Measurements from ENCODE around the gene NAALADL1.

Gene NAALADL1

DNA sequence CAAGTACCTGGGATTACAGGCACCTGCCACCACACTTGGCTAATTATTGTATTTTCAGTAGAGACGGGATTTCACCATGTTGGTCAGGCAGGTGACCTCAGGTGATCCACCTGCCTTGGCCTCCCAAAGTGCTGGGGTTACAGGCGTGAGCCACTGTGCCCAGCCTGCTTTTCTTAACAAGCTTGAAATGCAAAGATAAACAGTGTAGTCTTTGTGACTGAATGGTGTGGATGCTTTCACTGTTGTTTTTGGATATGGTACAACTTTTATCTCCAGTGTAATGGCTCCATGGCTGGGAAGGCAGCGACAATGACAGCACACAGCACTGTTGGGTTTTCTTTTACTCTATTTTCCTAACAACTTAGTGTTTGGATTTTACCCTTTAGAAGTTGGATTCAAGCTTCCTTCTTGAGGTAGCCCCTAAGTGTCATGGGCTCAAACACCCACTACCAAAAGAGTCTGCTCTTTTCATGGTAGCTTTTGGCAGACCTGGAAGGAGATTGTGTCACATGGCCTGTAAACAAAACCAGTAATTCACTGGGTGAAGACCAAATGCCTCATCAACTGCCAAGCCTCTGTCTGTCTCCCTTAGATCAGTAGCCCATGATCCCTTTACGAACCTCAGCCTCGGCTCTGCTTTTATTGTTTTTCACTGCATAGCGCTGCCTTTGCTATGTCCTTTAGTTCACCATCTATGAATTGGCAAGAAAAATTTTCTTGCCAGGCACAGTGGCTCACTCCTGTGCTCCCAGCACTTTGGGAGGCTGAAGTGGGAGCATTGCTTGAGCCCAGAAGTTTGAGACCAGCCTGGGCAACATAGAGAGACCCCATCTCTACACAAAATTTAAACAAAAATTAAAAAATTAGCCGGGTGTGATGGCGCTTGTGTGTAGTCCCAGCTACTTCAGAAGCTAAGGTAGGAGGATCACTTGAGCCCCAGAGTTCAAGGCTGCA is 44.1 kb upstream of the NAALADL1 start:
- DNase-seq (ENCODE audit: extremely low read depth, low read depth), result no peak
- TF ChIP-seq, protein P1, sequence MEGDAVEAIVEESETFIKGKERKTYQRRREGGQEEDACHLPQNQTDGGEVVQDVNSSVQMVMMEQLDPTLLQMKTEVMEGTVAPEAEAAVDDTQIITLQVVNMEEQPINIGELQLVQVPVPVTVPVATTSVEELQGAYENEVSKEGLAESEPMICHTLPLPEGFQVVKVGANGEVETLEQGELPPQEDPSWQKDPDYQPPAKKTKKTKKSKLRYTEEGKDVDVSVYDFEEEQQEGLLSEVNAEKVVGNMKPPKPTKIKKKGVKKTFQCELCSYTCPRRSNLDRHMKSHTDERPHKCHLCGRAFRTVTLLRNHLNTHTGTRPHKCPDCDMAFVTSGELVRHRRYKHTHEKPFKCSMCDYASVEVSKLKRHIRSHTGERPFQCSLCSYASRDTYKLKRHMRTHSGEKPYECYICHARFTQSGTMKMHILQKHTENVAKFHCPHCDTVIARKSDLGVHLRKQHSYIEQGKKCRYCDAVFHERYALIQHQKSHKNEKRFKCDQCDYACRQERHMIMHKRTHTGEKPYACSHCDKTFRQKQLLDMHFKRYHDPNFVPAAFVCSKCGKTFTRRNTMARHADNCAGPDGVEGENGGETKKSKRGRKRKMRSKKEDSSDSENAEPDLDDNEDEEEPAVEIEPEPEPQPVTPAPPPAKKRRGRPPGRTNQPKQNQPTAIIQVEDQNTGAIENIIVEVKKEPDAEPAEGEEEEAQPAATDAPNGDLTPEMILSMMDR (IDR thresholded peaks at IDR 0.05; ENCODE audit: low read depth, low read length, missing control alignments), result no peak
- H3K4me3 ChIP-seq (replicated peaks; ENCODE audit: low read depth, low read length), result no peak overlapping the region

DNA sequence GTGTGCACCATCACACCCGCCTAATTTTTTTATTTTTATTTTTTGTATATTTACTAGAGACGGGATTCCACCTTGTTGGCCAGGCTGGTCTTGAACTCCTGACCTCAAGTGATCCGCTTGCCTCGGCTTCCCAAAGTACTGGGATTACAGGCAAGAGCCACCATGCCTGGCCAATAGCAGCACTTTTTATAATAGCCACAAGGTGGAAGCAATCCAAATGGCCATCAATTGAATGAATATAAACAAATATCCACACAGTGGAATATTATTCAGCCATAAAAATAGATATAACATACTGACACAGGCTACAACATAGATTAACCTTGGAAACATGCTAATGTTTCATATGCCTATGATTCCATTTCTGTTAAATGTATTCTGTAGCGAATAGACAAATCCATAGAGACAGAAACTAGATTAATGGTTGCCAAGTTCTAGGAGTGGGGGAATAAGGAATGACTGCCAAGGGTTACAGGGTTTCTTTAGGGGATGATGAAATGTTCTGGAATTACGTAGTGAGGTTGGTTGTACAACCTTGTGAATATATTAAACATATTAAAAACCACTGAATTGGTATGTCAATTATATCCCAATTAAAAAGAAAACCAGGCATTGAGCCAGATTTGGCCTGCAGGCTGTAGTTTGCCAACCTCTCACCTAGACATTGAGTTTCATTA is 42.5 kb upstream of the NAALADL1 start:
- no peak overlapping the region for H3K4me3 ChIP-seq (replicated peaks; ENCODE audit: low read depth, low read length)
- no peak for DNase-seq (ENCODE audit: extremely low read depth, low read depth)
- TF ChIP-seq, protein P1 (IDR thresholded peaks at IDR 0.05; ENCODE audit: low read depth, low read length, missing control alignments), result no peak

DNA sequence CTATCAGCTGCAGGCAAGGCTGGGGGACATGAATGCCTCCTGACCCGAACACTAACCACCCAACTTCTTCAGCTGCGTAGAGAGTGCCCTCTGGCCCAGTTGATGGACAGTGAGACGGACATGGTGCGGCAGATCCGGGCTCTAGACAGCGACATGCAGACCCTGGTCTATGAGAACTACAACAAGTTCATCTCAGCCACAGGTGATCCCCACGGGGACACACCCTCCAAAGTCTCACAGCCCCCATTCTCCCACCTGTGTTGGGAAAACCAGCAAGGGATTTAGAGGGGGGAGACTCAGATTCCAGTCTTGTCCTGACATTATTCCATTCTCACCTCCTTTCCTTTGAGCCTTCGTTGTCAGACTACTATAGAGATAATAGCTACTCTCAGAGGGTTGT is 38.6 kb upstream of the NAALADL1 start:
- TF ChIP-seq, protein P1 (IDR thresholded peaks at IDR 0.05; ENCODE audit: low read depth, low read length, missing control alignments), result no peak
- DNase-seq (ENCODE audit: extremely low read depth, low read depth), result no peak
- H3K4me3 ChIP-seq (replicated peaks; ENCODE audit: low read depth, low read length), result peak overlapping the region; percentile 68

DNA sequence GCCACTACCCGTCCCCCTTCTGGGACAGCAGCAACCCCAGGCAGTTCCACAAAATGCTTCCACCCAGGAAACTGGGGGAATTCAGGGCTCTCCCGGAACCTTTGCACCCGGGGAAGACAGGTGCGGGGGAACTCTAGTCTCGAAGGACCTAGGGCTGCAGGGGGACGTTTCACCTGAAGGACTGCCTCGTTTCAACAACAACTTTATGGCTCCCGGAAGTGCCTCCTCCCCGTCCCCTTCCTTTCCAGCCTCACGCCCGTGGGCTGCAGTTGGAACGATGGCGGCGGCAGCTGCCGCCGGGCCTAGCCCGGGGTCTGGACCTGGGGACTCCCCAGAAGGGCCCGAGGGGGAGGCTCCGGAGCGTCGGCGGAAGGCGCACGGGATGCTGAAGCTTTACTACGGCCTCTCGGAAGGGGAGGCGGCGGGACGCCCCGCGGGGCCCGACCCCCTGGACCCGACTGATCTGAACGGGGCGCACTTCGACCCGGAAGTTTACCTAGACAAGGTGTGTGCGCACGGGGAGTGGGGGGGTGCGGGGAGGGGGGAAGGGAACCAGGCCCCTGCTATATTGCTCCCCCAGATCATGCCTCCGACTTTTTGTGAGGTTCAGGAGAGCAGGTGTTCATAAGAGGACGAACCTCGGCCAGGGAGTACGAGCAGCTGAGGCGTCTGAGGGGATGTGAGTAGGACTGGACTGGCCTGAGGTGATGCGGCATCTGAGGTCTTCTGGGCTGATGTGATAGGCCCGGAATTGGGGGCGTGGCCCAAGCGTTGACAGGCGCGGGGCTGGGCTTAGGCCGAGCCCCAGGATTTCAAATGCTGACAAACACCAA is 37.8 kb upstream of the NAALADL1 start, which contains the start of gene VPS51:
VPS51 (plus strand) TSS at position 241 of the 833 bp plus-strand sequence; CDS start at position 278, 37 bp downstream.
- peak within 1 kb of the TSS; percentile 68 for H3K4me3 ChIP-seq (replicated peaks; ENCODE audit: low read depth, low read length)
- TF ChIP-seq, protein P1 (IDR thresholded peaks at IDR 0.05; ENCODE audit: low read depth, low read length, missing control alignments), result no peak
- DNase-seq (ENCODE audit: extremely low read depth, low read depth), result peak; percentile 71

DNA sequence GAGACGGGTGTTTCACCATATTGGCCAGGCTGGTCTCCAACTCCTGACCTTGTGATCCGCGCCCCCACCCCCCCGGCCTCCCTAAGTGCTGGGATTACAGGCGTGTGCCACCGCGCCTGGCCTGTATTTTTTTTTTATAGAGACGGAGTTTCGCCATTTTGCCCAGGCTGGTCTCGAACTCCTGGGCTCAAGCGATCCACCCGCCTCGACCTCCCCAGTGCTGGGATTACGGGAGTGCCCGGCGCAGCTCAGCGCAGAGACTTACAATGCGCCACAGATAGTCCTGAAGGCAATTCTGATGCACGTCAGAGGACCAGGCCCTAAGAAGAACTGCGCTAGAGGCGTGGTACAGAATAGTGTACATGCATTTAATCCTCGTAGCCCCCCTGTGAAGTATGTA is 37.1 kb upstream of the NAALADL1 start:
- TF ChIP-seq, protein P1 (IDR thresholded peaks at IDR 0.05; ENCODE audit: low read depth, low read length, missing control alignments), result no peak
- no peak for DNase-seq (ENCODE audit: extremely low read depth, low read depth)
- H3K4me3 ChIP-seq (replicated peaks; ENCODE audit: low read depth, low read length), result peak overlapping the region; percentile 68

DNA sequence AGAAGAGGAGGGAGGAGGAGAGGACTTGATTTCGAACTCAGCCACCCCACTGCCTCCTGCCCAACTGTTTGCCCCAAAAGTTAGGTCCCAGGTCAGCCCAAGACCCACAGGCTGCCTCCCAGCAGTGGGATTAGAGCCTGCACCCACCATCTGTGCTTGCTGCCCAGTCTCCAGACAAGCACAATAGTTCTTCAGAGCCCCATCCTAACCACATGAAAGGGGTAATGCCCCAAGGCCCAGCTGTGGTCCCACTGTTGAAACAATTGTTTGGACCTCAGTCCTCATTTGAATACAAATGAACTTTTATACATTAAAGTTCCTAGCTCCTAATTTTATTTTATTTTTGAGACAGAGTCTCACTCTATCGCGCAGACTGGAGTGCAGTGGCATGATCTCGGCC is 32.3 kb upstream of the NAALADL1 start:
- TF ChIP-seq, protein P1 (IDR thresholded peaks at IDR 0.05; ENCODE audit: low read depth, low read length, missing control alignments), result no peak
- no peak for DNase-seq (ENCODE audit: extremely low read depth, low read depth)
- H3K4me3 ChIP-seq (replicated peaks; ENCODE audit: low read depth, low read length), result no peak overlapping the region
